Hematopoietic multipotent progenitor cell treated with erythropoietin and hydrocortisone succinate and interleukin-3 and kit ligand, for 4 days (in vitro differentiated cells): ENCODE results near the gene ADH1B.
"Not testable (repeated sequence)": the region's sequence is repeated elsewhere in the genome, so short reads cannot be mapped to it uniquely, and the experiment has no call there.

Experiments used
- DNase-seq: peaks from one replicate; pipeline ENCODE4 v3.0.0-alpha.2; 2015

Gene ADH1B

GRCh38 chr4:99323756-99324155 lies 2.6 kb upstream of the ADH1B start:
- DNase-seq: no peak

- not testable (repeated sequence) for DNase-seq
These were observed 3.4 kb downstream of the ADH1B start for GRCh38 chr4:99317811-99318210.

- DNase-seq: no peak
These were observed 3.8 kb downstream of the ADH1B start for GRCh38 chr4:99317354-99317753.

- DNase-seq: no peak
These were observed 5.4 kb downstream of the ADH1B start for GRCh38 chr4:99315839-99316238.

GRCh38 chr4:99314211-99314610 lies 7.0 kb downstream of the ADH1B start:
- DNase-seq: no peak

- no peak for DNase-seq
These were observed 10.8 kb downstream of the ADH1B start for GRCh38 chr4:99310389-99310788.

GRCh38 chr4:99305638-99306400 lies 15.4 kb downstream of the ADH1B start:
- DNase-seq: no peak

GRCh38 chr4:99301376-99302164 lies 19.6 kb downstream of the ADH1B start:
- no peak for DNase-seq

GRCh38 chr4:99300934-99301333 lies 20.3 kb downstream of the ADH1B start:
- peak; percentile 1 for DNase-seq

- no peak for DNase-seq
These were observed 27.8 kb downstream of the ADH1B start for GRCh38 chr4:99293357-99293756.

GRCh38 chr4:99290848-99291786 lies 30.1 kb downstream of the ADH1B start, which contains the start of gene ADH1A:
Gene ADH1A (minus strand): TSS chr4:99290985. CDS start chr4:99290914, 71 bp downstream.
- no peak for DNase-seq

- no peak for DNase-seq
These were observed 35.8 kb downstream of the ADH1B start for GRCh38 chr4:99285387-99285786.

- no peak for DNase-seq
These were observed 38.5 kb downstream of the ADH1B start for GRCh38 chr4:99282731-99283130.

GRCh38 chr4:99281261-99281660 lies 39.9 kb downstream of the ADH1B start:
- DNase-seq: no peak

- DNase-seq: no peak
These were observed 44.8 kb downstream of the ADH1B start for GRCh38 chr4:99276417-99276816.

GRCh38 chr4:99275885-99276284 lies 45.3 kb downstream of the ADH1B start:
- no peak for DNase-seq

GRCh38 chr4:99275050-99275449 lies 46.2 kb downstream of the ADH1B start:
- no peak for DNase-seq

- no peak for DNase-seq
These were observed 47.5 kb downstream of the ADH1B start for GRCh38 chr4:99273704-99274103.

- DNase-seq: no peak
These were observed 56.3 kb downstream of the ADH1B start for GRCh38 chr4:99264927-99265326.
